Measurements from ENCODE around the gene CPTP. TPM values are rescaled to one million over a fixed set of nuclear protein-coding genes. Genes with fewer than 3 reads are reported as not detected.

CPTP gene
- total and polyA plus RNA-seq, 2 of the 13 experiments (the other 11 are each of a cell fraction or from before 2014, with no cell fraction given): 5.5 to 9.3 TPM

DNA sequence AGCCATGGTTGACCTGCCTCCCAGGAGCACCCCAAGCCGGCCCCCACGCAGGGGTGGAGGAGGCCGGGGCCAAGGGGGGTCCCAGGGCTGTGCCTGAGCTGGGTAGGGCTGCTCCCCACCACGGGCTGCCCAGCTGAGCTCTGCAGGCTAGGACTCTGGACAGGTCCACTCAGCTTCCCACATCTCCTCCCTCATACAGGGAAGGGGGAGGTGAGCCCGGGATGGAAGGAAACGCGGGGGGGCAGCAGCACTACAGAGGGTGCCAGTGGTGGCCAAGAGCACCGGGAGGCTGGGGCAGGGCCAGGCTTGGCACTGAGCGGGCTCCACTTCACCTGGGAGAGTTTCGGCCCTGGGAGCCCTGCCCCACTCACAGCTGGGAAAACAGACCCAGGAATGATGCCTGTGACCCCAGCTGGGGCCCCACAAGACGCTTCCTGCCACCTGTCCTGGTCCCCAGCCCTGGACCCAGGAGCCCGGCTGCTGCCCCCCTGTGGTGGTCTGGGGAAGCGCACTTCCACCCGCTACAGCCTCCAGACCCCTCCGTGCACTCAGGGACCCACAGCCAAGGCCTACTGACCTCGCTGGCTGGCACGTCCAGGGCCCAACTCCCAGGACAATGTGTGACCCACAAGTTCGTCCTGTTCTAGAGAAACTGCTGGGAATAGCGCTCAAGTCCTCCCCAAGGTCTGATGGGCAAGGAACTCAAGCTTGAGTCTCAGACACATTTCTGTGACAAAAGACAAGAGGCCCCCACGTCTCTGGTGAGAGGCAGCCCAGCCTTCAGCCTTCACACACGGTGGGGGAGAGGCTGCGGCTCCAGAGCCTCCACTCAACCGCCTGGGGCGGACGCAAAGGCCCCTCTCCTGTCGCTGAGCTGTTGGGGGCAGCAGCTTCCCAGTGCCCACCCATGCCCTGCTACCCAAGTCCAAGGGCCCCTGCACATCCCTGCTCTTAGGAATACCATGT is 47.4 kb downstream of the CPTP start (continued):
- TF ChIP-seq, protein P1, sequence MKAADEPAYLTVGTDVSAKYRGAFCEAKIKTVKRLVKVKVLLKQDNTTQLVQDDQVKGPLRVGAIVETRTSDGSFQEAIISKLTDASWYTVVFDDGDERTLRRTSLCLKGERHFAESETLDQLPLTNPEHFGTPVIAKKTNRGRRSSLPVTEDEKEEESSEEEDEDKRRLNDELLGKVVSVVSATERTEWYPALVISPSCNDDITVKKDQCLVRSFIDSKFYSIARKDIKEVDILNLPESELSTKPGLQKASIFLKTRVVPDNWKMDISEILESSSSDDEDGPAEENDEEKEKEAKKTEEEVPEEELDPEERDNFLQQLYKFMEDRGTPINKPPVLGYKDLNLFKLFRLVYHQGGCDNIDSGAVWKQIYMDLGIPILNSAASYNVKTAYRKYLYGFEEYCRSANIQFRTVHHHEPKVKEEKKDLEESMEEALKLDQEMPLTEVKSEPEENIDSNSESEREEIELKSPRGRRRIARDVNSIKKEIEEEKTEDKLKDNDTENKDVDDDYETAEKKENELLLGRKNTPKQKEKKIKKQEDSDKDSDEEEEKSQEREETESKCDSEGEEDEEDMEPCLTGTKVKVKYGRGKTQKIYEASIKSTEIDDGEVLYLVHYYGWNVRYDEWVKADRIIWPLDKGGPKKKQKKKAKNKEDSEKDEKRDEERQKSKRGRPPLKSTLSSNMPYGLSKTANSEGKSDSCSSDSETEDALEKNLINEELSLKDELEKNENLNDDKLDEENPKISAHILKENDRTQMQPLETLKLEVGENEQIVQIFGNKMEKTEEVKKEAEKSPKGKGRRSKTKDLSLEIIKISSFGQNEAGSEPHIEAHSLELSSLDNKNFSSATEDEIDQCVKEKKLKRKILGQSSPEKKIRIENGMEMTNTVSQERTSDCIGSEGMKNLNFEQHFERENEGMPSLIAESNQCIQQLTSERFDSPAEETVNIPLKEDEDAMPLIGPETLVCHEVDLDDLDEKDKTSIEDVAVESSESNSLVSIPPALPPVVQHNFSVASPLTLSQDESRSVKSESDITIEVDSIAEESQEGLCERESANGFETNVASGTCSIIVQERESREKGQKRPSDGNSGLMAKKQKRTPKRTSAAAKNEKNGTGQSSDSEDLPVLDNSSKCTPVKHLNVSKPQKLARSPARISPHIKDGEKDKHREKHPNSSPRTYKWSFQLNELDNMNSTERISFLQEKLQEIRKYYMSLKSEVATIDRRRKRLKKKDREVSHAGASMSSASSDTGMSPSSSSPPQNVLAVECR (CRISPR knock-in tag; IDR thresholded peaks at IDR 0.05; ENCODE audit: borderline replicate concordance): no peak; the same call in 1 of the 2 replicates
- TF ChIP-seq ZSCAN25 (CRISPR knock-in tag; IDR thresholded peaks at IDR 0.05) (peak; percentile 50; the same call in 1 of the 2 replicates), TOPORS (CRISPR knock-in tag; IDR thresholded peaks at IDR 0.05) (no peak), CEBPB (IDR thresholded peaks at IDR 0.05; ENCODE audit: borderline replicate concordance, low read depth, low read length) (no peak), NFKBIZ (CRISPR knock-in tag; IDR thresholded peaks at IDR 0.05) (no peak), KMT2A (CRISPR knock-in tag; IDR thresholded peaks at IDR 0.05) (no peak), KLF16 (CRISPR knock-in tag; IDR thresholded peaks at IDR 0.05) (0 out of 4 replicates have a peak, but pooled peaks of 1 of the 2 experiments have one; percentile 30), YEATS2 (CRISPR knock-in tag; IDR thresholded peaks at IDR 0.05; ENCODE audit: borderline replicate concordance) (no peak), GATAD2A (CRISPR knock-in tag; IDR thresholded peaks at IDR 0.05) (no peak), STAG1 (CRISPR knock-in tag; IDR thresholded peaks at IDR 0.05) (peak; percentile 71), XRCC5 (optimal IDR thresholded peaks at IDR 0.05; ENCODE audit: low read length) (peak; percentile 80), NR1H2 (CRISPR knock-in tag; IDR thresholded peaks at IDR 0.05; ENCODE audit: borderline replicate concordance, low read depth) (no peak)
- TF ChIP-seq, protein P2, sequence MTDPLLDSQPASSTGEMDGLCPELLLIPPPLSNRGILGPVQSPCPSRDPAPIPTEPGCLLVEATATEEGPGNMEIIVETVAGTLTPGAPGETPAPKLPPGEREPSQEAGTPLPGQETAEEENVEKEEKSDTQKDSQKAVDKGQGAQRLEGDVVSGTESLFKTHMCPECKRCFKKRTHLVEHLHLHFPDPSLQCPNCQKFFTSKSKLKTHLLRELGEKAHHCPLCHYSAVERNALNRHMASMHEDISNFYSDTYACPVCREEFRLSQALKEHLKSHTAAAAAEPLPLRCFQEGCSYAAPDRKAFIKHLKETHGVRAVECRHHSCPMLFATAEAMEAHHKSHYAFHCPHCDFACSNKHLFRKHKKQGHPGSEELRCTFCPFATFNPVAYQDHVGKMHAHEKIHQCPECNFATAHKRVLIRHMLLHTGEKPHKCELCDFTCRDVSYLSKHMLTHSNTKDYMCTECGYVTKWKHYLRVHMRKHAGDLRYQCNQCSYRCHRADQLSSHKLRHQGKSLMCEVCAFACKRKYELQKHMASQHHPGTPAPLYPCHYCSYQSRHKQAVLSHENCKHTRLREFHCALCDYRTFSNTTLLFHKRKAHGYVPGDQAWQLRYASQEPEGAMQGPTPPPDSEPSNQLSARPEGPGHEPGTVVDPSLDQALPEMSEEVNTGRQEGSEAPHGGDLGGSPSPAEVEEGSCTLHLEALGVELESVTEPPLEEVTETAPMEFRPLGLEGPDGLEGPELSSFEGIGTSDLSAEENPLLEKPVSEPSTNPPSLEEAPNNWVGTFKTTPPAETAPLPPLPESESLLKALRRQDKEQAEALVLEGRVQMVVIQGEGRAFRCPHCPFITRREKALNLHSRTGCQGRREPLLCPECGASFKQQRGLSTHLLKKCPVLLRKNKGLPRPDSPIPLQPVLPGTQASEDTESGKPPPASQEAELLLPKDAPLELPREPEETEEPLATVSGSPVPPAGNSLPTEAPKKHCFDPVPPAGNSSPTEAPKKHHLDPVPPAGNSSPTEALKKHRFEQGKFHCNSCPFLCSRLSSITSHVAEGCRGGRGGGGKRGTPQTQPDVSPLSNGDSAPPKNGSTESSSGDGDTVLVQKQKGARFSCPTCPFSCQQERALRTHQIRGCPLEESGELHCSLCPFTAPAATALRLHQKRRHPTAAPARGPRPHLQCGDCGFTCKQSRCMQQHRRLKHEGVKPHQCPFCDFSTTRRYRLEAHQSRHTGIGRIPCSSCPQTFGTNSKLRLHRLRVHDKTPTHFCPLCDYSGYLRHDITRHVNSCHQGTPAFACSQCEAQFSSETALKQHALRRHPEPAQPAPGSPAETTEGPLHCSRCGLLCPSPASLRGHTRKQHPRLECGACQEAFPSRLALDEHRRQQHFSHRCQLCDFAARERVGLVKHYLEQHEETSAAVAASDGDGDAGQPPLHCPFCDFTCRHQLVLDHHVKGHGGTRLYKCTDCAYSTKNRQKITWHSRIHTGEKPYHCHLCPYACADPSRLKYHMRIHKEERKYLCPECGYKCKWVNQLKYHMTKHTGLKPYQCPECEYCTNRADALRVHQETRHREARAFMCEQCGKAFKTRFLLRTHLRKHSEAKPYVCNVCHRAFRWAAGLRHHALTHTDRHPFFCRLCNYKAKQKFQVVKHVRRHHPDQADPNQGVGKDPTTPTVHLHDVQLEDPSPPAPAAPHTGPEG (CRISPR knock-in tag; IDR thresholded peaks at IDR 0.05): 0 out of 2 replicates have a peak, but pooled peaks have one; percentile 43
- TF ChIP-seq, protein P3, sequence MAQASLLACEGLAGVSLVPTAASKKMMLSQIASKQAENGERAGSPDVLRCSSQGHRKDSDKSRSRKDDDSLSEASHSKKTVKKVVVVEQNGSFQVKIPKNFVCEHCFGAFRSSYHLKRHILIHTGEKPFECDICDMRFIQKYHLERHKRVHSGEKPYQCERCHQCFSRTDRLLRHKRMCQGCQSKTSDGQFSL (CRISPR knock-in tag; IDR thresholded peaks at IDR 0.05): no peak
- TF ChIP-seq, protein P4, sequence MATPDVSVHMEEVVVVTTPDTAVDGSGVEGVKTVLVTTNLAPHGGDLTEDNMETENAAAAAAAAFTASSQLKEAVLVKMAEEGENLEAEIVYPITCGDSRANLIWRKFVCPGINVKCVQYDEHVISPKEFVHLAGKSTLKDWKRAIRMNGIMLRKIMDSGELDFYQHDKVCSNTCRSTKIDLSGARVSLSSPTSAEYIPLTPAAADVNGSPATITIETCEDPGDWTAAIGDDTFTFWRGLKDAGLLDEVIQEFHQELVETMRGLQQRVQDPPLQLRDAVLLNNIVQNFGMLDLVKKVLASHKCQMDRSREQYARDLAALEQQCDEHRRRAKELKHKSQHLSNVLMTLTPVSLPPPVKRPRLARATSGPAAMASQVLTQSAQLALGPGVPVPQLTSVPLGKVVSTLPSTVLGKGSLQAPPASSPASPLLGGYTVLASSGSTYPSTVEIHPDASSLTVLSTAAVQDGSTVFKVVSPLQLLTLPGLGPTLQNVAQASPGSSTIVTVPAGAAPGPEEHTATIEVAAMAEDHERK (CRISPR knock-in tag; IDR thresholded peaks at IDR 0.05; ENCODE audit: low read depth): no peak
